Measurements from ENCODE around the gene KRT37.

- TF ChIP-seq GABPA (tag; conservative IDR thresholded peaks at IDR 0.05; ENCODE audit: low read depth) (no peak), SRF (CRISPR knock-in tag; IDR thresholded peaks at IDR 0.05) (no peak), E2F4 (CRISPR knock-in tag; IDR thresholded peaks at IDR 0.05; ENCODE audit: low read depth) (no peak), ZNF764 (CRISPR knock-in tag; IDR thresholded peaks at IDR 0.05; ENCODE audit: low read depth) (no peak), E2F8 (IDR thresholded peaks at IDR 0.05; ENCODE audit: low read depth, partially characterized antibody) (no peak), CTCF (IDR thresholded peaks at IDR 0.05 in 2 of 3, conservative IDR thresholded peaks at IDR 0.05 in 1 of 3; ENCODE audit: insufficient read depth in 2 of 3, low read depth in 1 of 3, low read length in 3 of 3) (no peak), POLR2AphosphoS2 (IDR thresholded peaks at IDR 0.05; ENCODE audit: low read length) (no peak)
Measured at GRCh38 chr17:41437254-41437653, 12.9 kb upstream of the KRT37 start.

Measured in K562 (cell line).